Measurements from ENCODE around the gene SKIL. TPM values are rescaled to one million over a fixed set of nuclear protein-coding genes. Genes with fewer than 3 reads are reported as not detected.
"Not testable (repeated sequence)": the region's sequence is repeated elsewhere in the genome, so short reads cannot be mapped to it uniquely, and the experiment has no call there.

Gene SKIL
- total RNA-seq, 1 experiment from 2014 or later = 96.4 TPM

DNA sequence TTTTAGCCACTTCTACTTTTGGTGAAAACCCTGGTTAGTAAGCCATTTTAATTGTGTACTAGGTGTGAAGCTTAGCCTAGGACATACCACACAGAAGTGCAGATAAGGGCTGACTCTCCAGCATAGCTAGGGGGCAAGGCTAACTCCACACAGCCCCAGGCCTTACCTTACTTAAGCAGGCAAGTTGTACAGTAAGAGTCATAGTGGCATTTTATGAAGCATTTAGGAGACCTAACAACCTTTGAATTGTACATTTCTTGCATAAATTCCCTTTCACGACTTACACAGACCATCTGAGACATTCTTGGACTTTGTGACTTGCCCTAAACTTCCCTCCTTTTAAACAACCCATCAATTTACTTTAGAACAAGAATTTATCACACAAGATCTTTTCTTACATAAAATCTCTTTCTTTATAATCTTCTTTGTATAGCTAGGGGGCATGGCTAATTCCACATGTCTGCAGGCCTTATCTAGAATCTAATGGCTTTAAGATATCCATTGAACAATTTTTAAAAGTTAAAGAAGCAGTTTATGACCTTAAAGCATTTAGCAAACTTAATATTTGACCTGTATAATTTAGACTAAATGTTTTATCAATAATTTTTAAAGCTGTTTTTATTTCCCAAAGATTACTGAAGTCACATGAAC, 18.7 kb upstream of the SKIL start:
- Histone ChIP-seq H3K36me3 (no peaks in the 10 kb centered on the region), H3K4me3 (no peak overlapping the region), H3K27ac (no peak overlapping the region), H3K9me3 (replicated peaks) (peaks cover 7% of the 10 kb centered on the region; the same call in 1 of the 2 replicates), H3K27me3 (no peaks in the 10 kb centered on the region), H3K4me1 (no peaks in the 10 kb centered on the region)
- DNase-seq = no peak

- H3K4me1 ChIP-seq; DNase-seq; H3K4me3 ChIP-seq; H3K36me3 ChIP-seq; H3K27ac ChIP-seq; H3K9me3 ChIP-seq (replicated peaks); H3K27me3 ChIP-seq: not testable (repeated sequence)
These were observed 15.2 kb upstream of the SKIL start for GRCh38 chr3:170342273-170342672.

DNA sequence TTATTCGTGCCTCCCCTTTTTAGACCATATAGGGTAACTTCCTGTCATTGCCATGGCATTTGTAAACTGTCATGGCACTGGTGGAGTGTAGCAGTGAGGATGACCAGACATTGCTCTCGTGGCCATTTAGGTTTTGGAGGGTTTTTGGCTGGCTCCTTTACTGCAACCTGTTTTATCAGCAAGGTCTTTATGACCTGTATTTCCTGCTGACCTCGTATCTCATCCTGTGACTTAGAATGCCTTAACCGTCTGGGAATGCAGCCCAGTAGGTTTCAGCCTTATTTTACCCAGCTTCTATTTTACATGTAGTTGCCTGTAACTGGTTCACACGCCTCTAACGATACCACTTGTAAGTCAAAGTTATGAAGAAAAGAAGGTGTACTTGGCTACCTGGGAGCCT, 13.7 kb upstream of the SKIL start:
- H3K27me3 ChIP-seq; H3K9me3 ChIP-seq (replicated peaks); H3K4me3 ChIP-seq; H3K4me1 ChIP-seq; H3K36me3 ChIP-seq; H3K27ac ChIP-seq; DNase-seq: not testable (repeated sequence)

DNA sequence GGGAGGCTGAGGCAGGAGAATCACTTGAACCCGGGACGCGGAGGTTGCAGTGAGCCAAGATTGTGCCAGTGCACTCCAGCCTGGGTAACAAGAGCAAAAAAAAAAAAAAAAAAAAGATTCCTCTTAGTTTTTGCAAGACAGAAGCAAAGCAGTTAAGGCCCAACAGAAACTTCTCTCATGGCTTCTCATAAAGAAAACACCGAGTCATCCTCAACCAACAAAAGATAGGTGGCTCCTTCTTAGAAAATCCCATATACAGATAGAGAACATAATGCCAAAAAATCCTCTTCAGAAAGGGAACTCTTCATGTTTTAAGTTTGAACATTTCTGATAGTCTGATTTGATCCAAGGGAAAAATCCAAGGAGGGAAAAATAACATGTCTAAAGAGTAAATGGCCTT, 12.5 kb upstream of the SKIL start:
- no peaks in the 10 kb centered on the region for H3K9me3 ChIP-seq (replicated peaks)
- no peak overlapping the region for H3K4me3 ChIP-seq
- no peaks in the 10 kb centered on the region for H3K4me1 ChIP-seq
- H3K27me3 ChIP-seq = no peaks in the 10 kb centered on the region
- no peak overlapping the region for H3K27ac ChIP-seq
- DNase-seq = no peak
- no peaks in the 10 kb centered on the region for H3K36me3 ChIP-seq

- Histone ChIP-seq H3K27ac (no peak overlapping the region), H3K27me3 (no peaks in the 10 kb centered on the region), H3K9me3 (replicated peaks) (no peaks in the 10 kb centered on the region), H3K4me3 (no peak overlapping the region), H3K4me1 (no peaks in the 10 kb centered on the region), H3K36me3 (no peaks in the 10 kb centered on the region)
- no peak for DNase-seq
These were observed 10.8 kb upstream of the SKIL start for GRCh38 chr3:170346481-170347392.

- Histone ChIP-seq H3K9me3 (replicated peaks) (no peaks in the 10 kb centered on the region), H3K4me3 (no peak overlapping the region), H3K4me1 (peaks cover 13% of the 10 kb centered on the region), H3K36me3 (no peaks in the 10 kb centered on the region), H3K27ac (no peak overlapping the region), H3K27me3 (no peaks in the 10 kb centered on the region)
- DNase-seq = no peak
These were observed 6.8 kb upstream of the SKIL start for GRCh38 chr3:170350515-170351413.

- no peak for DNase-seq
These were observed 4.6 kb upstream of the SKIL start for GRCh38 chr3:170352936-170353335.

DNA sequence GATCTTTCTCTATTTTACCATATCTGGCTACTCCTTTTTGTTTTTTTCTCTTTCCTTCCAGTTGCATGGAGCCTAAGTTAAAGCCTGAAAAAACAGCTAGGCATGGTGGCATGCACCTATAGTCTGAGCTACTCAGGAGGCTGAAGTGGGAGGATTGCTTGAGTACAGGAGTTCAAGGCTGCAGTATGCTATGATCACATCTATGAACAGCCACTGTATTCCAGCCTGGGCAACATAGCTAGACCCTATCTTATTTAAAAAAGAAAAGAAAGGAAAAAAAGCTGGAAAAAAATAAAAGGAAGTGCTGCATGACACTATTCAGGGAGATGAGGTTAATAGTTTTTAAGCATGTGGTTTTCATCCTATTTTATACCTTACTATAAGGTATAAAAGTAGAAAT, 4.0 kb upstream of the SKIL start:
- no peak for DNase-seq
- Histone ChIP-seq H3K27me3 (no peaks in the 10 kb centered on the region), H3K4me3 (no peak overlapping the region), H3K9me3 (replicated peaks) (no peaks in the 10 kb centered on the region), H3K4me1 (peaks cover 13% of the 10 kb centered on the region), H3K27ac (no peak overlapping the region), H3K36me3 (no peaks in the 10 kb centered on the region)

More at GRCh38 chr3:170352936-170353335, 4.6 kb upstream of the SKIL start:
- H3K27me3 ChIP-seq = no peaks in the 10 kb centered on the region
- H3K36me3 ChIP-seq = no peaks in the 10 kb centered on the region
- no peak overlapping the region for H3K4me3 ChIP-seq
- no peak overlapping the region for H3K27ac ChIP-seq
- peaks cover 13% of the 10 kb centered on the region for H3K4me1 ChIP-seq
- H3K9me3 ChIP-seq (replicated peaks) = no peaks in the 10 kb centered on the region

- Histone ChIP-seq H3K4me3 (no peak overlapping the region), H3K36me3 (peaks cover 4% of the 10 kb centered on the region), H3K4me1 (peaks cover 16% of the 10 kb centered on the region), H3K9me3 (replicated peaks) (no peaks in the 10 kb centered on the region), H3K27ac (no peak overlapping the region), H3K27me3 (no peaks in the 10 kb centered on the region)
- DNase-seq = no peak
These were observed 2.8 kb upstream of the SKIL start for GRCh38 chr3:170354760-170355159.

DNA sequence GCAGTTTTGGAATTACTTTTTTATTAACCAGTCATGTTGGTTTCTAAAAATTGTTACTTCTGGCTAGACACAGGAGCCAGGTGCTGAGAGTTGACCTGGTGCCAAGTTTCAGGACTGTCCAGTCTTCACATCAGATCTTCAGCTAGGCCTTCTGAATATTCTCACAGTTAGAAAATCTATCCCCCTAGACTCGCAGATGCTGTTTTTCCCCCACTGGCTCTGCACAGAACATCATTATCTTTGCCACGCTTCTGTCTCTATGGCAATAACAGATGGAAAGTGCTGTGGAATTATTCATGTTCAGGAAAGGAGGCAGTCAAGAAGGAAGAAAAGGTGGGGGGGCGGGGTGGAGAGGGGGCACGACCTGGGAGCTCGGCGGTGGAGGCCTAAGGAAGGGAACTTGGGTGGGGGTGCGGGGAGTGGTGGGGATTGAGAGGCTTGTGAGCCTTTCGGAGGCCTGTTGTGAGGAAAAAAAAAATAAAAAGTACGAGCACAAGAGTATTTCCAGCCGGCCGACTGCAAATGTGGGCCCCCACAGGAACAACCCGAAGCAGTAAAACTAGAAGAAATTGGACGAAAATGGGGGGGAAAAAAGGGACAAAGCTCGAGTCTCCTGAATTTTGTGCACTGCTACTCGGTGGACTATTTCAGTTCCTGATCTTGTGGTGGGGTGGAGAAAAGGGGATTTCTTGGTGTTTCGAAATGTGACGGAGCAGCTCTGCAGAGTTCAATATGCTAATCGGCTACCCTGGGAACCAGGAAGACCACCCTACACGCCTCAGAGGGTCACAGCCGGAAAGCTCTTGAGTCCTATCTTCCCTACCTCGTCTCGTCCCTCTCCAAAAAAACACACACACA, 1.5 kb upstream of the SKIL start:
- Histone ChIP-seq H3K27me3 (no peaks in the 10 kb centered on the region), H3K4me1 (peaks cover 21% of the 10 kb centered on the region), H3K36me3 (peaks cover 16% of the 10 kb centered on the region), H3K27ac (peak overlapping the region; percentile 98), H3K4me3 (peak overlapping the region; percentile 93), H3K9me3 (replicated peaks) (no peaks in the 10 kb centered on the region)
- peak; percentile 64 to 65 for DNase-seq

DNA sequence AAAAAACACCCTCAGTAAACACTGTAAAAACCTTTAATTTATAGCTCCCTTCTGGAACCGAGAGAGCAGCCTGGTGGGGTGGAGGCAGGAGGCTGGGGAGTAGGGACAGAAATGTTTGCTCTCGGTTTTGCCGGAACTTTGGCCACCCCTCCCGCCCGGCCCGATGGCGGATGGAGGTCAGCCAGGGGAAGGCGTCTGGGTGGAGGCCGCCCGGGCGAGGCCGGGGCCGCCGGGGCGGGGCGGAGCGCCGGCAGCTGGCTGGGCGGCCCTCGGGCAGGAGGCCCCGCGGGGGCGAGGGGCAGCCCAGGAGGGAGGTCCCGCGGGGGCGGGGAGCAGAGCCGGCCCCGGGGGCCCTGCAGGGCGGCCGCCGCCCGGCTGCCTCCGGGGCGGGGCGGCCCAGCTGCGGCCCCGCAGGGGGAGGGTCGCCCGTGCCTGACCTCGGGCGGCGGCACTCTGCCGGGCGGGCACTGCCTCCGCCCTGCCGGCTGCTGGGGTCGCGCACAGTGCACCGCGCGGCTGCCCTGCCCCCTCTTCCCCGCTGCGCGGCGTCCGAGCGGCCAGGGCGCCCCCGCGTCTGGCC, 829 bp upstream of the SKIL start:
- peaks cover 23% of the 10 kb centered on the region for H3K36me3 ChIP-seq
- H3K27me3 ChIP-seq = no peaks in the 10 kb centered on the region
- peak; percentile 89 for DNase-seq
- H3K27ac ChIP-seq = peak overlapping the region; percentile 98
- peaks cover 21% of the 10 kb centered on the region for H3K4me1 ChIP-seq
- peak overlapping the region; percentile 93 for H3K4me3 ChIP-seq
- no peaks in the 10 kb centered on the region for H3K9me3 ChIP-seq (replicated peaks)

DNA sequence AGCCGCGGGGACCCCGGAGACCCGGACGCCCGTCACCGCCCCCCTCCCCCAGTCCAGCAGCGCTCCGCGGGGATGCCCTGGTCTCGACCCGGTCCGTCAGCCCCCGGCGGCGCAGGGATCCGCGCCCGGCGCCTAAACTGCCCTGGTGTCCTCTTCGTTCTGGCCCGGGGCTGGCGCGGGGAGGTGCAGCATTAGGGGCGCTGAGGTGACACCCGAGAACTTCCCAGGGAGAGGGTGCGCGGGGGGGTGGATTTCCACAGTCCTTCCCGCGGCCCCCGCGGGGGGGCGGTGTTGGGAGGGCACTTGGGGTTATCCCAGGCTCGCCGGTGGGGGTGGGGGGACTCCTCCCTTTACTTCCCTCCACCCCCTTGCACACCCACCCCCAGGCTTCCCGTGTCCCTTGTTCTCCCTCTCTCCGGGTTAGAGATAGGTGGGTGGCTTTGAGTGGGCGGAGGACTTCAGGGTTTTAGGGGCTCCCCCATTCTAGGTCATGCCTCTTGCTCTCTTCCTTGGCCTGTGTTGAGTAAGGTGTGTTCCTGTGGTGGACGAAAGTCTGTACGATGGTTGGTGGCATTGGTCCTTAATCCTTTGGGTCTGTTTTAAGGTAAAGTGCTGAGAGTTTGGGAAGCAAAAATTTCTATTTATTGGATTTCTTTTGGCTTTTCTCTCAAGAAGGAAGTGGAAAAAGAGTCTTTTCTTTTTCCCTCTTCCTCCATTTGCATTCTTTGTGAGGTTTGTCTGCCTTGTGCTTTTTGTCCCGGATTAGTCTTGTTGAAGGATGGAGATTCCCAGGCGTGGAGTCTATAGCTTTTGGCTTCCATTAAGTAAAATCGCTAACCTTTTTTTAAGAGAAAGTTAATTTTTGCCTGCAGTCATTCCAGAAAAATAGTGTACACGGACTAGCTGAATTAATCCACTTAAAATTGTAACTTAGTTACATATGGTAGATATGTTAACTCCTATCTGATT, 811 bp downstream of the SKIL start:
- Histone ChIP-seq H3K27ac (peak overlapping the region; percentile 94), H3K36me3 (peaks cover 40% of the 10 kb centered on the region), H3K4me3 (peak overlapping the region; percentile 93), H3K27me3 (no peaks in the 10 kb centered on the region), H3K4me1 (peaks cover 21% of the 10 kb centered on the region), H3K9me3 (replicated peaks) (no peaks in the 10 kb centered on the region)
- peak; percentile 86 to 90 for DNase-seq
